Activated gamma-delta T cell treated with Interleukin-2 at 50 U/mL for 16 hours (primary cell): ENCODE results near the gene CRELD1.
"Not testable (repeated sequence)": the region's sequence is repeated elsewhere in the genome, so short reads cannot be mapped to it uniquely, and the experiment has no call there.

Experiments used
- DNase-seq: peaks from one replicate; pipeline ENCODE4 v3.0.0-alpha.2; 2020

The CRELD1 gene, protein sequence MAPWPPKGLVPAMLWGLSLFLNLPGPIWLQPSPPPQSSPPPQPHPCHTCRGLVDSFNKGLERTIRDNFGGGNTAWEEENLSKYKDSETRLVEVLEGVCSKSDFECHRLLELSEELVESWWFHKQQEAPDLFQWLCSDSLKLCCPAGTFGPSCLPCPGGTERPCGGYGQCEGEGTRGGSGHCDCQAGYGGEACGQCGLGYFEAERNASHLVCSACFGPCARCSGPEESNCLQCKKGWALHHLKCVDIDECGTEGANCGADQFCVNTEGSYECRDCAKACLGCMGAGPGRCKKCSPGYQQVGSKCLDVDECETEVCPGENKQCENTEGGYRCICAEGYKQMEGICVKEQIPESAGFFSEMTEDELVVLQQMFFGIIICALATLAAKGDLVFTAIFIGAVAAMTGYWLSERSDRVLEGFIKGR

DNA sequence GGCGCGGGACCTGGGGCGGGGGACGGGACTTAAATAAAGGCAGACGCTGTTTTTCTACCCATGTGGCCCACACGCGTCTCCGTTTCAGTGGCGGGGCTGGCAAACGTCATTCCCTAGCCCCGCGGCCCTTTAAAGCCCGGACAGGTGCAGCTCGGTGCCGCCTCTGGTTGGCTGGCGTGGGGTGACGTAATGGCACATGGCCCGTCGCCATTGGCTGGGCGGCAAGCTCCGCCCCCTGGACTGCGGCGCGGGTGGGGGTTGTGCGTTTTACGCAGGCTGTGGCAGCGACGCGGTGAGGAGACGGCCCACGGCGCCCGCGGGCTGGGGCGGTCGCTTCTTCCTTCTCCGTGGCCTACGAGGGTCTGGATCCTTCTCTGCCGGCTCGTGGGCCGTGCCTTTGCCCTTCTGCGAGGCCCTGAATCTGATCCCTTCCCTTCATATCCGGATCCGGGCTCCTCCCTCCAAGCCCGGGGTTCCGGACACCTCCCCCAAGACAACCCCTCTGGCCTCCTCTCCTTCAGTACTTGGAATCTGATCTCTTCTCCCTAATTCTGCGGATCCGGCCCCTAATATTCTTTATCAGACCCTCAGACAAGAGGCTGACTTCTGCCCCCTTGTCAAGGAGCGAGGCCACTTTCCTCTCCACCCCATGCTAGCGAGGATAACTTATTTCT is at the start of gene CRELD1:
TSS of gene CRELD1 (plus strand) at position 274 of the 674 bp plus-strand sequence. CDS start 605 bp downstream, outside the sequence.
- DNase-seq = peak; percentile 96

DNA sequence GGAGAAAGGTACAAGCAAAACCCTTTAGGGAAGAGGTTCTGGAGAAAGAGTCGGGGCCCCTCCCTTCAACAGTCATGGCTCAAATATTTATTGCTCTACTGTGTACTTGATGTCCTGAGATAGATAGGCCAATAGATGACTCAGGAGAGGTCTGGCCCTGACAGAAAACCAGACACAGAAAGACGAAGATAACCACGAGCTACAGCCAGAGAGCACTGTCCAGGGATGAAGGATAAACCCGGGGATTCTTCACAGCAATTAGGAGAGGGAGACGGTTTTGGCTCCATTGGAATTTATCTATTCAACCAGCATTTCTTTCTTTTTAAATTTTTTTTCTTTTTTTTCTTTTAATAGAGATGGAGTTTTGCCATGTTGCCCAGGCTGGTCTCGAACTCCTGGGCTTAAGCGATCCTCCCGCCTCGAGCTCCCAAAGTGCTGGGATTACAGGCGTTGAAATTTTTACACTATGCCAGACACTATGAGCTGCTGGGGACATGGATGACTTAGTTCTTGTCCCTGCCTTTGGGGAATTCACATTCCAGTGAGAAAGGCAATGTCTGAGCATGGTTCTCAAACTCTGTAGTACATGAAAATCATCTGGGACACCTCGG is 49.0 kb upstream of the CRELD1 start:
- no peak for DNase-seq

DNA sequence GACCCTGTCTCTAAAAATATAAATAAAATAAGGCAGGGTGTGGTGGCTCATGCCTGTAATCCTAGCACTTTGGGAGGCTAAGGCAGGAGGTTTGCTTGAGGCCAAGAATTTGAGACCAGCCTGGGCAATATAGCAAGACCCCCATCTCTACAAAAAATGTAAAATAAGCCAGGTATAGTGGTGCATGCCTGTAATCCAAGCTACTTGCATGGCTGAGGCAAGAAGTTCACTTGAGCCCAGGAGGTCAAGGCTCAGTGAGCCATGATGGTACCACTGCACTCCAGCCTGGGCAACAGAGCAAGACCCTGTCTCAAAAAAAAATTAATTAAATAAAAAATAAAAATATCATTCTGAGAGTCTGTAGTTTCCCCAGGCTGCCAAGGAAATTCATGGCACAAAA is 47.3 kb upstream of the CRELD1 start:
- DNase-seq = no peak

DNA sequence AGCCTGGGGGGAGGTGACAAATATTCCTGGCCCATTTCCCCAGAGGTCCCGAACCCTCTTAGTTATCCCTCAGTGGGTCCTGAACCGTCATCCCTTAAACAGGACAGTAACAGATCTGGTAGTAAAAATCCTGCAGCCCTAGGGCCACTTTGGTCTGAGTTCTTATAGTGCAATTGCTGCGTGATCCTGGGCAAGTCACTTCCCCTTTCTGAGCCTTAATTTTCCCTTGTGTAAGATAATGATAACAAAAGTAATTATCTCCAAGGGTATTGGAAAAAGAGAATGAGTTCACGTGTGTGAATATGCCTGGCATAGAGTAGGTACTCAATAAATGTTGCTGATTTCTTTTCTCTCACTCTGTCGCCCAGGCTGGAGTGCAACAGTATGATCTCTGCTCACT is 46.2 kb upstream of the CRELD1 start:
- DNase-seq = no peak

DNA sequence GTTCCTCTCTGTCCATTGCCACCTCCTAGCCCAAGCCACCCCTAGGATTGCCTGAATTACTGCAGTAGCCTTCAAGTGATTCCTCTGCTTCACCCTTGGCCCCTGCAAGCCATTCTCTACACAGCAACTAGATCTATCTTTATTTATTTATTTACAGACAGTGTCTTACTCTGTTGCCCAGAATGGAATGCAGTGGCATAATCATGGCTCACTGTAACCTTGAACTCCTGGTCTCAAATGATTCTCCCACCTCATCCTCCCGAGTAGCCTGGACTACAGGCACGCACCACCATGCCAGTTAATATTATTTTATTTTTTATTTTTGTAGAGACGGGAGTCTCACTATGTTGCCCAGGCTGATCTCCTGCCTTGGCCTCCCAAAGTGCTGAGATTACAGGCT is 45.1 kb upstream of the CRELD1 start:
- DNase-seq = no peak

DNA sequence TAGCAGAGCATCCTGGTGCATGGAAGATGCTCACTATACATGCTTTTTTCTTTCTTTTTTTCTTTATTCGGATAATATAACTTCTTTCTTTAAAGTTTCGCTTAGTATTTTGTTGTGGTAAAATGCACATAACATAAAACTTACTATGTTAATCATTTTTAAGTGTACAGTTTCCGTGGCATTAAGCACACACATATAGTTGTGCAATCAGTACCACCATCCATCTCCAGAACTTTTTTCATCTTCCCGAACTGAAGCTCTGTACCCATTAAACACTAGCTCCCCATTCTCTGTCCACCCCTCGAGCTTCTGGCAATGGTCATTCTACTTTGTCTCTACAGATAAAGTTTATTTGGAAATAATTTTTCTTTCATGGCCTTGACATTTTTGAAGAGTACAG is 44.2 kb upstream of the CRELD1 start:
- DNase-seq = no peak

DNA sequence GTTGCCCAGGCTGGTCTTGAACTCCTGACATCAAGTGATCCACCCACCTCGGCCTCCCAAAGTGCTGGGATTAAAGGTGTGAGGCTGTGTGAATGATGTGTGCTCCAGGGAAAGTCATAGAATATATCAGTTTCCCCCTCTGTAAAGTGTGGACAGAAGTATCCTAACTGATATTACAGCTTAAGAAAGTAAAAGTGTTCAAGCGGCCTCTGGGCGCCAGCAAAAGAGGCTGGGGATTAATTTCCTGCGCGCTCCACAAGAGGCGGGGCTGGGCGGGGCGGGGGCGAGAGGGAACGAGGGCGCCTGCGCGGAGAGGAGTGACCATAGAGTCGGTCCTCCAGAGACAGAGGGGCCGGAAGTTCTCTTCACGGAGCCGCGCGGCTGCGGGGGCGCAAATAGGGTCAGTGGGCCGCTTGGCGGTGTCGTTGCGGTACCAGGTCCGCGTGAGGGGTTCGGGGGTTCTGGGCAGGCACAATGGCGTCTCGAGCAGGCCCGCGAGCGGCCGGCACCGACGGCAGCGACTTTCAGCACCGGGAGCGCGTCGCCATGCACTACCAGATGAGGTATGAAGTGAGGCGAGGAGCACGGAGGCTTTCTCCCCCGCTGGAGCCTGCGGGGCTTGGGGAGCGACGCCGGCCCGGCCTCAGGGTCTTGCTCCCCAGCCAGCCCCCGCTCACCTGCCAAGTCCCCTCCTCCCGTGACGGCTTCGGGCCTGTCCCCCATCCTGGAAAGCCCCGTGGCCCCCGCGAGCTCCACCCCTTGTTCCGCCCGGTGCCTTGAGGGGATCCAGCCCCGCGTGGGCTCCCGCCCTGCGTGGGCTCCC is 43.2 kb upstream of the CRELD1 start, which contains the start of gene JAGN1:
TSS of gene JAGN1 (plus strand) at position 362 of the 823 bp plus-strand sequence. CDS start at position 475, 113 bp downstream.
- DNase-seq = peak; percentile 88

DNA sequence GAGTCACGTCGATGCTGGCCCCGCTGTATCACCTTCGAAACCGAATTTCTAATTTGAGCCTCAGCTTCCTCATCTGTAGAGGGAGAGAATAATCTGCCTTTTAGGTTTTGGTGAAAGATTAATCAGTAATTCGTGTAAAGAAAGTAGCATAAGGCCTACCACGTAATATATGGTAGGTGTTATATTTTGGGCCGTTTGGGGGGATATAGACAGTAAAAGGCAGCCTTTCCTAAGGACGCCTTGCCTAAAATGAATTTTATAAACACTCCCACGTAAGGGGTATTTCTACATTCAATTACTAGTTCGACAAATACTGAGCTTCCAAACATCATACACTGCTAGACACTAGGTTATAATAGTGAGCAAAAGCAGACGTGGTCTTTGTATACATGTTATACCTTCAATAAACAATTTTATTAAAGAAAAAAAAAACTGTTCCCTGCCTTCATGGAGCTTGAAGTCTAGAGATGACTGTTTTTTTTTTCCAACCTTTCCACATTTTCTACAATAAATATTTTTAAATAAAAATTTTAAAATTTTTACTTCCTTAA is 42.5 kb upstream of the CRELD1 start:
- no peak for DNase-seq

DNA sequence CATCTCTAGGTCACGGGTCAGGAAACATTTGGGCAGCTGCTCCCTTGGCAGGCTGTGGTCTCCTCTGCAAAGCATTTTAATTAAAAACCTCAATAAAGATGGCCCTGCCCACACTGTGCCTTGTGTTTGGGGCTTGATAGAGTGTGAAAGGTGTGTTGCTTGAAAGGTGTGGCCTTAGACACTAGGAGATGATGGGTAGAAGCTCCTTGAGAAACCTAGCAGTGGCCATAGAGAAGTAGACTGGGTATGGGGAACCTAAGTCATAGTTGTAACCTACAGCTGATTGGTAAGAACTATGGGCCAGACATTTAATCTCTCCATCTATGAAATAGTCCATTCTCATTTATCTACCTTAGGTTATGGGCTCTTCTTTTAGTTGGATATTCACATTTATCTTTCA is 39.9 kb upstream of the CRELD1 start:
- no peak for DNase-seq

DNA sequence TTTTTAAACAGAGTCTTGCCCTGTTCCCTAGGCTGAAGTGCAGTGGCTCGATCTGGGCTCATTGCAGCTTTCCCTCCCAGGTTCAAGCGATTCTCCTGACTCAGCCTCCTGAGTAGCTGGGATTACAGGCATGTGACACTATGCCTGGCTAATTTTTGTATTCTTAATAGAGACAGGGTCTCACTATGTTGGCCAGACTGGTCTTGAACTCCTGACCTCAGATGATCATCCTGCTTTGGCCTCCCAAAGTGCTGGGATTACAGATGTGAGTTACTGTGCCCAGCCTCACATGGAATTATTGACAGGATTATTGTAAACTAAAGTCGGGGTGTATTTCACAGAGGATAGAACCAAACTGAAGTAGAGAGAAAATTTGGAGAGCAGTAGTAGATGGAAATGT is 37.9 kb upstream of the CRELD1 start:
- DNase-seq = not testable (repeated sequence)

DNA sequence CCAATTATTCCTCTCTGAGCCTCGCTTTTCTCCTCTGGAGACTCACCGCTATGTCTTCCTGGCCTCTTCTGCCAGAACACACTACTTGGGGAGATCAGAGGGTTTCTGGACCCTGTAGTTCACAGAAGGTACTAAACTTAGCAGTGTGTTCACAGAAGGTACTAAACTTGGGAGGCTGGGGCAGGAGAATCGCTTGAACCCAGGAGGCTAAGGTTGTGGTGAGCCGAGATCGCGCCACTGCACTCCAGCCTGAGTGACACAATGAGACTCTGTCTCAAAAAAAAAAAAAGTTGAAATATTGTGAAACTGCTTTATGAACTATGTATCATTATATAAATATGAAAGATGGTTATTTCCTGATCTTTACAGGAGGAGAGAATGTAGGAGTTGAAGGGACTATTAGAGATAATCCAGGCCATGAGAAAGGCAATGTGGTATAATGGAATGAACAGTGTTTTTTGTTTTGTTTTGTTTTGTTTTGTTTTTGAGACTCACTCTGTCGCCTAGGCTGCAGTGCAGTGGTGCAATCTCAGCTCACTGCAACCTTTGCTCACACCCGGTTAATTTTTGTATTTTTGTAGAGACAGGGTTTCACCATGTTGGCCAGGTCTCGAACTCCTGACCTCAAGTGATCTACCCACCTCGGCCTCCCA is 36.8 kb upstream of the CRELD1 start:
- not testable (repeated sequence) for DNase-seq

DNA sequence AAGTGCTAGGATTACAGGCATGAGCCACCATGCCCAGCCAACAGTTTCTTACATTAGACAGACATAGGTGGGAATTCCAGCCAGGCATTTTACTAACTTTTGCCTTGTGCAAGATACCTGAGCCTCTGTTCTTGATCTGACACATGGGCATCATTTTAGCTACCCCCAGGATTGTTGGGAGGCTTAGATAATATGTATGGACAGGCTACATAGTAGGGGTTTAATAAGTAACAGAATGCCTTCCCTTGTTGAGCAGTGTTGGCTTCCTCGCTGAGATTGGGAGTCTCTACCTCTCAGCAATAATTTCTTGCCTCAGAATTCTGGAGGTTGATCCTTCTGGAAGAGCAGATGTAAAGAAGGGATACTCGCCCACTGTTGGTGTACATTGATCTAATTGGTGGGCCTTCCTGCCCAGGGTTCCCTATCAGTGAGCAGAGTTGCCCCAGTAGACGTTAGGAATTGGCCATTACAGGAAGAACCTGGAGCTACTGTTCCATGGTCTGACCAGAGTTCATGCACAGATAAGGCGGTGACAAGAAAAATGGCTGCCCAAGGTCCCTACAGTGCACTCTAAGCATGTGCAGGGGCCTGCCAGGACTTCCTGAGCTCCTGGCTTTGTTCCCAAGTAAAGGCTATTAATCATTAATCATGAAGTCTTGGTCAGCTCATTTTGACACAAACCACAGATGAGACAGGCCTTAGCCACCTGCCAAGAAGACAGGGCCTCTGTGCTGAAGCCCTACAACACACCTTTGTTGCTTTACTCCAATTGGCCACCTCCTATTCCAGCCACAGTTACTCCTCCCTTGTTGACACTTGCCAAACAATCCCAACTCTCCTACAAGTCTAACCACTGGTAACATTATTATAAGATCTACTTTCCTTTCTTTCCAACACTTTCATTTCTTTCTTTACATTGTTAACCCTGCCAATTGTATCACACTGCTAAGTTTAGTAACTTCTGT is 35.9 kb upstream of the CRELD1 start:
- DNase-seq = no peak

DNA sequence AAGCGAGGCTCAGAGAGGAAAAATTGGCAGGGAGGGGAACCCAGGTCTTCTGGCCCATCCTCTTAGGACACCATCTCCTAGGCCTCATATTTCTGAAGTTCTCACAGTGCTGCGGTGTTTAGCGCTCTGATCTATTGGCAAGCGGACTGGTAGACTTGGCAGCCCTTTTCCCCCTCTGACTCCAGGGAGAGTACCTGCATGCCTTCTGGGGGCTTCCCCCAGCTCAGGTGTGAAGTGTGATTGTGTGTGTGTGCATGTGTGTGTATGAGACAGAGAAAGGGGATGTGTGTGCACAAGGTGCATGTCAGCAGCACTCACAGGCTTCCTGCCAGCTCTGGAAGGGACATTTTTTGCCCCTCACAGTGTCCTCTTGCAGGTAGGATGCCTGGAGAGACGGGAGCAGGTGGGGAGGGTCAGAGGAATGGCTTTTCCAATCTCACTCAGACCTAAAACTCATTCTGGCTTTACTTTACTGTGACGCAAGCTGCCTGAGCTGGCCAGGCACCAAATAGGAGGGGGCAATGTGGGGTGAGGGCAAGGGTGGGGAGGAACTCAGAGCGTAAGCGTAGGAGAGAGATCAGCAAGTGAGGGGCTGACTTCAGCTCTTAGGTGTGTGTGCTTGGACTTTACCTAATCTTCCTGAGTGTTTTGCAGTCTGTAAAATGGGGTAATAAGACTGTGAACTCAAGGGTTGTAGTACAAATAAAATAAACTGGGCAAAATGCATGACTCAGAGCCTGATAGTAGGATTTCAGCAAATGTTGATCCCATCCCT is 35.0 kb upstream of the CRELD1 start:
- no peak for DNase-seq

DNA sequence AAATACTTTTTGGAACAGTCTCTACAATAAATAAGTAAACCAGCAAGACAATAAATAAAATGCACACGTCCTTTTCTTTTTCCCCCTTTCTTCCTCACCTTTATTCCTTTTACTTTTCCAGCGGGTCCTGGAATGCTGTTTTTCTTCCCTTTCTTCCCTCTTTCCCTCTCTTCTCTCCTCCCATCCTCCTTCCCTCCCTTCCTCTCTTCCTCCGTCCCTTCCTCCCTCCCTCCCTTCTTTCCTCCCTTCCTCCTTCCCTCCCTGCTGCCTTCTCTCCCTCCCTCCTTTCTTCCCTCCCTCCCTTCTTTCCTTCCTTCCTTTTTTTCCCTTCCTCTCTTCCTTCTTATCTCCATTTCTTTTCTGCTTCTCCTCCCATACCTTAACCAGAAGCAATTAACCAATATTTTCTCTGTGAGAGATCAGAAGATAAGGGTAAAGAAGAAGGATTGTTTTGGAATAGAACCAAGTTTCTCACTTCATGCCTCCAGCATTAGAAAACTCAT is 34.3 kb upstream of the CRELD1 start:
- no peak for DNase-seq

DNA sequence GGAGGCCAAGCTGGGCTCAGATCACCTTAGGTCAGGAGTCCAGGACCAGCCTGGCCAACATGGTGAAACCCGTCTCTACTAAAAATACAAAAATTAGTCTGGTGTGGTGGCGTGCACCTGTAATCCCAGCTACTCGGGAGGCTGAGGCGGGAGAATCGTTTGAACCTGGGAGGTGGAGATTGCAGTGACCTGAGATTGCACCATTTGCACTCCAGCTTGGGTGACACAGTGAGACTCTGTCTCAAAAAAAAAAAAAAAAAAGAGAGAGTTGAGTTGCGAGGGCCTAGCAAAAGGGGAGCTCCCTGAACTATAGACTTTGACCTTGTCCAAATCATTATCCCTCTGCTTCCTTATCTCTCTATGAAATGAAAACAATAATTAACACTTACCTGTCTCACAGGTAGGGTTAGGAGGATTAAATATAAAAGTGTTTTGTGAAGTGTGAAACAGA is 32.6 kb upstream of the CRELD1 start:
- not testable (repeated sequence) for DNase-seq

DNA sequence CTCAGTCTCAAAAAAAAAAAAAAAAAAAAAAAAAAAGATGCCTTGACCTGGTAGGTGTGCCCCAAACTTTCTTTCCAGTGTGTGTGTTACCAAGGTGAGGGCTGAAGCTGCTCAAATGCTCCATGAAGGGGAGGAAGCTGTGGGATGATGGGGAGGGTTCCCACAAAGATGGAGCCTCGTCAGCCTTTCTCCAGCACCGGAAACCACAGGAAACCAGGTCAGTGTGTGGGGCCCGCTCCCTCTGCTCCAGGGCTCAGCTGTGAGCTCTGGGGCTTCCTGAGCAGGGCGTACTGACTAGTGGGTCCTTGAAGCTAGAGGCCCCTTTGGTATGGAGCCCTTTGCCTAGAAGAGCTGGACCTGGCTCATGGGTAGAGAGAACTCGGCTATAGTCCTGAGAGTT is 31.7 kb upstream of the CRELD1 start:
- no peak for DNase-seq

DNA sequence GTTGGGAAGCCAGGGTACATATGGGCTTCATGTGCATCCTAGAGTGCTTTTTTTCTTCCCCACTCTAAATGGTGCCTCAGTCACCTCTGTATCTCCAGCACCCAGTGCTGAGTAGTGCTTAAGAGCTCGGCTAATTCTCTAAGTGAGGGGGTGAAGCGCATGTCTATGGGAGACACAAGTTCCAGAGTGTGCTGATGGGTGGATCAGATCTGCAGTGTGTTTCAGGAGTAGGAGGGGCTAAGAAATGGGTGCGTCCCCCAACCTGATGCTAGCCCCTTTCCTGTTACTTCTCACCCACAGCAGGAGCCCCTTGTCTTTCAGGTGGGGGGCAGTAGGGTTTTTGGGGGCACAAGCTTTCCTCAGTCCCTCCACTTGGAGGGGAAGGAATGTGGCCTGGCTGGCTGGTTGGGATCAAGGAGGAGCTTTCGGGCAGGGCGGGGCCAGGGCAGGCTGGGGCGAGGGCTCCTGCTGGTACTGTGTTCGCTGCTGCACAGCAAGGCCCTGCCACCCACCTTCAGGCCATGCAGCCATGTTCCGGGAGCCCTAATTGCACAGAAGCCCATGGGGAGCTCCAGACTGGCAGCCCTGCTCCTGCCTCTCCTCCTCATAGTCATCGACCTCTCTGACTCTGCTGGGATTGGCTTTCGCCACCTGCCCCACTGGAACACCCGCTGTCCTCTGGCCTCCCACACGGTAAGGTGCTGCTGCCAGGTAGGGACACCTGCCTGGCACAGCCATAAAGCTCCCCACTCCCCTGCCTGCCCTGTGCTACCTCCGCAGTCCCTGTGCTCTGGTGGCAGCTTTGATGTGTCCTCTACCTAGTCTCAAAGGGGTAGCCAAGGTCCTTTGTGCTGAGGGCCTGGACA is 31.0 kb upstream of the CRELD1 start, which contains the start of gene IL17RE:
TSS of gene IL17RE (plus strand) at position 477 of the 866 bp plus-strand sequence. CDS start at position 562, 85 bp downstream.
- DNase-seq = no peak

DNA sequence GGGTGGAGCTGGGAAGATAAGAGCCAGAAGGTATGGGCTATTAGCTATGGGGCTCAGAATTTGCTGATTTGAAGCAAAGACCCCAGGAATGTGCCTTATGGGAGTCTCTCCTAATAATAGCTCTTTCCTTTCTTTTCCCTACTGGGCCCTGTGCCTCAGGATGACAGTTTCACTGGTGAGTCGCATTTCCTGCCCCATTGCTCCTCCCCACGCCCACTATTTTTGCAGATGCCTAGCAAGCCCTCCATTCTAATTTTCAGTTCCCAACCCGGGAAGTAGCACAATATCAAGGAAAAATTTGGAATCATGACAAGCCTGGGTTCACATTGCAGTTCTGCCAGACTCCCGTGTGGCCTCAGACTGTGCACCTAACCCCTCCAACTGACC is 30.4 kb upstream of the CRELD1 start:
- DNase-seq = no peak

DNA sequence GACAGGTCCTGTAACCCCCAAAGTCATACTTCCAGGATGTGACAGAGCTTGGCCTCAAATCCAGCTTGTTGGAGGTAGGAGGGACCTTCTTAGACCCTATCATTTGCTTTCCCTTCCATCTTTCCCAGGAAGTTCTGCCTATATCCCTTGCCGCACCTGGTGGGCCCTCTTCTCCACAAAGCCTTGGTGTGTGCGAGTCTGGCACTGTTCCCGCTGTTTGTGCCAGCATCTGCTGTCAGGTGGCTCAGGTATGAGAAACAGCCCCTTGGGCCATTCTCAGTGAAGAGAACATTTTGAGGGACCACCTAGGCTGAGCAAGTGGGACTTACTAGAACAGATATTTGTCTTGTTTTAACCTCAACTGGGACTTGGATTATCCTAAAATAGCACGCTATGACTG is 29.7 kb upstream of the CRELD1 start:
- no peak for DNase-seq
